GM18870 (cell line): ENCODE data around the gene ZNF576.
"Not testable (repeated sequence)": the region's sequence is repeated elsewhere in the genome, so short reads cannot be mapped to it uniquely, and the experiment has no call there.

ENCODE experiments used
- ATAC-seq: cut with Tn5 transposase; IDR thresholded peaks from one replicate; pipeline ENCODE4 v1.9.1; 2021; ENCODE audit warnings: moderate library complexity; ENCODE audit not compliant: unreplicated experiment

The ZNF576 gene

GRCh38 chr19:43574424-43575155 lies 21.8 kb upstream of the ZNF576 start:
- ATAC-seq: no peak

- ATAC-seq: peak; percentile 73
Observed at GRCh38 chr19:43575156-43575950, 21.0 kb upstream of the ZNF576 start, which contains the start of the genes PINLYP and XRCC1. PINLYP (plus strand) TSS chr19:43575801; CDS start chr19:43577192, 1,391 bp downstream. XRCC1 (minus strand) TSS chr19:43575527; CDS start chr19:43575458, 69 bp downstream.

DNA sequence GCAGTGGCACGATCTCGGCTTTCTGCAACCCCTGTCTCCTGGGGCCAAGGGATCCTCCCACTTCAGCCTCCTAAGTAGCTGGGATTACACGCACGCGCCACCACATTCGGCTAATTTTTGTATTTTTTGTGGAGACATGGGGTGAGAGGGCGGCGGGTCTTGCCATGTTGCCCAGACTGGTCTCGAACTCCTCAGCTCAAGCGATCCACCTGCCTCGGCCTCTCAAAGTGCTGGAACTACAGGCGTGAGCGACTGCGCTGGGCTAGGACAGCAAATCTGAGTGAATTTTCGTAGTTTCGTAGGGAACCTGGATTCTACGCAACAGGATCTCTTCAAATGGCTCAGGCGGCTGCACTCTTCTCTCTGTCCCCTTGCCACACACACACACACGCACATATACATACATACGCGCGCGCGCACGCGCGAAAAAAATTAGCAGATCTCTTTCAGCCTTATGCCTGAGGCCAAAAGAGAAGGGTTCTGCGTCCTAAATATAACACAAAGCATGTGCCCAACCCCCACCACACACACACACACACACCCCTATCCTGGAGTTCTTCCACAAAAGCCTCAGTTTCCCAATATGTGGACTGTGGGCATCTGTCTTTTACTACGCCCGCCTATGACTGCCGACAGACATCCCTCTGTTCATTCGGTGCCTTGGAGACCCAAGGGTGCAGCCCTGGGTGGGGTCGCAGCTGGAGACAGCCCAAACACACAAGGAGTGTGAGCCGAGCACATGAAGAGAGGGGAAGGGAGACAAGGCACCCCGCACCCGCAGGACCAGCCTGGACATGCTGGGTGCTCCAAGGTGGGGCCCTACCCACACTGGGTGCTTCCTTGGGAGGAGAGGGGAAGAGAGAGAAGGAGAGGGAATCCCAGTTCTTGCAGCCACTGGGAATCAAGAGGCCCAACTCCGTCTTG lies 20.2 kb upstream of the ZNF576 start:
- no peak for ATAC-seq

GRCh38 chr19:43578787-43579186 lies 17.6 kb upstream of the ZNF576 start:
- no peak for ATAC-seq

- ATAC-seq: no peak
Observed at GRCh38 chr19:43581467-43581866, 14.9 kb upstream of the ZNF576 start.

DNA sequence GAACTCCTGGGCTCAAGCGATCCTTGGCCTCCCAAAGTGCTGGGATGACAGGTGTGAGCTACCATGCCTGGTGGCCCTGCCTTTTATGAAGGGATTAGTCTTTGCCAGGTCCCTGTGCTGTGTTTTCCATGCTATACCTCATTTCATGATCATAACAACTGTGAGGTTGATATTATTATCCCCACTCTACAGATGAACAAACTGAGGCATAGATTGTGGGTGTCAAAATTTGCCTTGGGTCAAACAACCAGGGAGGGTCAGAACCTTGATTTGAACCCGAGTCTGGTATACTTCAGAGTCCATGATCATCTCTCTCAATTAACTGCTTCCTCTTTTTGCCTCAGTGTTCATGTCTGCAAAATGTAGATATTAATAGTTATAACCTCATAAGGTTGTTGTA lies 13.9 kb upstream of the ZNF576 start:
- ATAC-seq: no peak

DNA sequence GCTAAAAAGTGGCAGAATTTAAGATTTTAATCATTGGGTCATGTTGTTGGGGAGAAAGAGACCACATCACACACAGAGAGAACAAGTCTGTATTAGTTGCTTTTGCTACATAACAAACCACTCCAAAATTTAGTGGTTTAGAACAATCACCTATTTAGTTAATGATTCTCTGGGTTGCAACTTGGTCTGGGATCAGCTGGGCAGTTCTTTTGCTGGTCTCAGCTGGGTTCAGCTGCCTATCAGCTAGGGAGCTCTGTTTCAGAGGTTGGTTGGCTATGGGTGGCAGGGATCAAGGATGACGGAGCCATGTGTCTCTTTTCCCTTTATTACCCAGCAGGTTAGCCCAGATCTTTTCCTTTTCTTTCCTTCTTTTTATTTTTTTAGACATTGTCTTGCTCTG lies 11.9 kb upstream of the ZNF576 start:
- ATAC-seq: no peak

DNA sequence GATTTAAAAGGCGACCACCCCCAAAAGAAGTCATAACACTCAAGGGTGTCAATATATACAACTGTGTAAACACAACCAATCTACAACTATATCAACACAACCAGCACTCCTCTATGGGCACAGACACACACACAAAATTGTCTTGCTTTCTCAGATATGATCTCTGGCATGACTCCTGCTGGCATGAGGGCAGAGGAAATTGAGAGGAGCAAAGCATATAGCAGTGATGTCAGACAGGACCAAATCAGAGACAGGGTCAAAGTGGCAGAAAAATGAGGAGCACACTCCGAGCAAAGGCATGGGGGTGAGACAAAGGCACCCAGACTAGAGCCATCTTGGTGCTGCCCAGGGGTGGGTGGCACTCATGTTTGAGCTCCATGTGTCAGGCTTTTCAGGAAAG lies 10.0 kb upstream of the ZNF576 start:
- ATAC-seq: no peak

- not testable (repeated sequence) for ATAC-seq
Observed at GRCh38 chr19:43587029-43587428, 9.4 kb upstream of the ZNF576 start.

DNA sequence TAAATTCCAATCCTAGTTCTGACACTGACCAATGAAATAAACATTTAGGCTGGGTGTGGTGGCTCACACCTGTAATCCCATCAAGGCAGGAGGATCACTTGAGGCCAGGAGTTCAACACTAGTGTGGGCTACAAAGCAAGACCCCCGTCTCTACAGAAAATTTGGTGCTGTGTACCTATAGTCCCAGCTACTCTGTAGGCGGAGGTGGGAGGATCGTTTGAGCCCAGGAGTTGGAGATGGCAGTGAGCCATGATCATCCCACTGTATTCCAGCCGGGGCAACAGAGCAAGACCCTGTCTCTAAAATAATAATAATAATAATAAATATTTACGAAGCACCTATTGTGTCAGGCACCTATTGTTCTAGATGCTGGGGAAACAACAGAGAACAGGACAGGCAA lies 7.1 kb upstream of the ZNF576 start:
- no peak for ATAC-seq

DNA sequence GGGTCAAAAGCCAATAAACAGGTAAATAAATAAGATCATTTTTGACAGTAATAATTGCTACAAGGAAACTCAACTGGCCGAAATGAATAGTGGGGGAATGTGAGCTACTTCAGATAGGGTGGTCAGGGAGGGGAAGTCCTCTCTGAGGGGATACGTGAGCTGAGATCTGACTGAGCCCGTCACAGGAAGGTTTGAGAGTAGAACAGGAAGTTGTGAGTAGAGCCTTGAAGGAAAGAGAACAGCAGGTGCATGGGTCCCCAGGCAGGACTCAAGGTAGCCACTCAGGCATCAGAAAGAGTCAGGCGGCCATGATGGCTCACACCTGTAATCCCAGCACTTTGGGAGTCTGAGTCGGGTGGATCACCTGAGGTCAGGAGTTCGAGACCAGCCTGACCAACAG lies 6.7 kb upstream of the ZNF576 start:
- no peak for ATAC-seq

DNA sequence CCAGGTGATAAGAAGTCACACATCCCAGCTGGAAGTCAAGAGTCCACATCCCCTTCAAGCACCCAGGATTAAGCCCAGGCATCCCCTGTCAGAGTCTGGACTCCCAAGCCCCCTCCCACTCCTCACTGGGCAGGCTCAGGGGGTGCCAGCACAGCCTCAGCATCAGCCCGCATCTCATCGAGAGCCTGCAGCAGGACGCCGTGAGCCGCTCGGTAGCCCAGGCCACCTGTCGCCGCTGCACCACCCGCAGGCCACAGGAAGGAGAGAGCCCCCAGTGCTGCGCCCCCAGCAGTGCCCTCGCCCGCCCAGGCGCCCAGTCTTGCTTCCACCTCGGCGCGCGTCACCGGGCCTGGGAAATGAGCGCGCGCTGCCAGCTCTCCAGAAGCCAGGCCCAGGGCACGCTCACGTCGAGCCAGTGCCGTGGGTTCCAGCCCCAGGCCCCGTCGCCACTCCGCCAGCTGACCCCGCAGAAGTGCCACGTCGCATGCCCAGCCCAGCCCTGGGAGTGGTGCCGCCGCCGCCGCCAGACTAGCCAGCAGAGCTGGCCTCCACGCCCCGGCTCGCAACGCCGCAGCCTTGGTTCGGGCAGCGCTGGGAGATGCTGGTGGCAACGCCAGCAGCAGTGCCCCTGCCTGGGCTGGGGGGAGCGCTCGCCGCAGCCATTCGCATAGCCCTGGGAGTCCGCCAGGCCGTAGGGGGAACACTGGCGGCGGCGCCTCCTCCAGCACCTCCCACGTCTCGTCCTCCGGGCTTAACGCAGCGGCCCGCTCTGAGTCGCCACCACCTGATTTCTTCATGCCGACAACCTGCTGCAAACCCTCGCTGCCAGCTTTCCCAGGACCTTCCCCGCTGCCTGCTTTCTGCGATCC lies 4.3 kb upstream of the ZNF576 start:
- no peak for ATAC-seq

DNA sequence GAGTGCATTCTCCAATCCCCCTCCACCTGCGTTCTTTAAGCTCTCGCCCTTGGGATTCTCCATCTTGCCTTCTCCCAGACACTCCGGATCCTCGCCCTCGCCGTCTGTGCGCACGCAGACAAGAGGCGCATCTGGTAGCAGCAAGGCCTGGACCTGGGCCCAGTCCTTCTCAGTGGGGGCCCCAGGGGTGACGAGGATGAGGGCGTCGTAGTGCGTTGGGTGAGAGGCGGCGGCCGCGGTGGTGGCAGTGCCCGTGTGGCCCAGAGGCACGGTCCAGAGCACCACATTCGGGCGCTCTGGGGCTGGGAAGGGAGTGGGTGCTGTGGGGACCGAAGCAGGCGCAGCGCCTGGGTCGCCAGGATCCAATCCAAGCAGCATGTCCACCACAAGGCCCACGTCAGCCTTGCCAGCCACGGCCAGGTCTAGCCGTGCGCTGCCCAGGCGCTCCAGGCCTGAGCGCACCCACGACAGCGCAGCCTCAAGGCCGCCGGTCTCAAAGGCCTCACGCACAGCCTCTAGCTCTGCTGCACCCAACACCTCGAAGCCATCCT lies 3.5 kb upstream of the ZNF576 start:
- no peak for ATAC-seq

GRCh38 chr19:43594081-43594697 lies 2.2 kb upstream of the ZNF576 start:
- no peak for ATAC-seq

- no peak for ATAC-seq
Observed at GRCh38 chr19:43594710-43595604, 1.4 kb upstream of the ZNF576 start.

DNA sequence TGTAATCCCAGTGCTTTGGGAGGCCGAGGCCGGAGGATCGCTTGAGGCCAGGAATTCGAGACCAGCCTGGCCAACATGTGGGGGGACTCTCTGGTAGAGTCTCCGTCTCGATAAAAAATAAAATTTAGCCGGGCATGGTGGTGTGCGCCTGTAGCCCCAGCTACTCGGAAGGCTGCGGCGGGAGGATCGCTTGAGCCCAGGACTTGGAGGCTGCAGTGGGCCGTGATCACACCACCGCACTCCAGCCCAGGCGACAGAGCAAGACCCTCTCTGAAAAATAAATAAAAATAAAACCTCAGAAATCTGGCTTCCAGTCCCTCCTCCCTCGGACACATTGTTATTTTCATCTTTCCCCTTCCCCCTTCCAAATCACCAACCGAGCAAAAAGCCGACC lies 793 bp upstream of the ZNF576 start:
- ATAC-seq: peak; percentile 7

GRCh38 chr19:43596842-43597461 lies 557 bp downstream of the ZNF576 start:
- ATAC-seq: no peak

DNA sequence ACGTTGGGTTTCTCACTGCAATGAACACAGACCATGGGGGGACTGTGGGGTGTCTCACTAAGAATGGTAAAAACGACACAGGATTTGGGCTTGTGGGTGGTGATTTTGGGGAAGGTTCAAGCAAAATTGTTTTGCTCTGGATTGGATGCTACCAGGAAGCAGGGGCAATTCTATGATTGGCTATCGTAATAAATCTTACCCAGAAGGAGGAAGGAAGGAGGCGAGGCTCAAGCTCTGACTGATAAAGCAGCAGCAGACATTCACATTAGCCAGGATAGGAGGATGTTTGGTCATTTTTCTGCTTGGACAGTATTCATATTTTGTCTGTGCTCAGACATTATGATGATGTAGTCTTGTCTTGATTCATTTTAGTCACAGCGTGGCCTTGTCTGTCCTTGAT lies 1.5 kb downstream of the ZNF576 start:
- ATAC-seq: no peak
